Muscle of arm (tissue), 12 donors: Measurements from ENCODE around the gene RTCB. TPM values are rescaled to one million over a fixed set of nuclear protein-coding genes. Genes with fewer than 3 reads are reported as not detected.
"Not testable (repeated sequence)": the region's sequence is repeated elsewhere in the genome, so short reads cannot be mapped to it uniquely, and the experiment has no call there.

Experiments used
- DNase-seq: peaks from one replicate; pipeline ENCODE4 v3.0.0-alpha.2; 2013
- polyA plus RNA-seq, 12 donors: library from polyadenylated mRNA; unstranded; fragments of 120-200 nt; gene quantifications; one replicate each; pipeline ENCODE4 v1.2.1, GENCODE V29; 2013; ENCODE audit not compliant: insufficient read length in 12 of 12

The RTCB gene
- polyA plus RNA-seq, 12 donors: 51.5 to 69.2 (median 59.5) TPM; not detected in 1

DNA sequence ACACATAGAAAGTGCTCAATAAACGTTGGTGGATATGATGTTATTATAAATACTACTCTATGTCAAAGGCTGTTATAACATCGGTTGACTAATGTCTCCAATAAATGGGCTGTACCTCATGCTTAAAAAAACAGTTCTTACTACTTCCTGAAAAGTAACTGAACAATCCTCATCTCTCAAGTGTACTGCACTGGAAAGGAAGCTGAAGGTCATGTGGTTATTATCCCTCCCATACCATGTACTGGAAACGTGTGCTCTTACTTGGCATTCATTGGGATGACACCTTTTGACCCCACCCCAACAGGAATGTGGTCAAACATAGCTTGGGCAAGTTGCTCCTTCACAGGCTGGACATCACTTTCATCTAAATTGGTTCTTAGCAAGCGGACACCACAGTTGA lies 10.6 kb downstream of the RTCB start:
- no peak for DNase-seq

- no peak for DNase-seq
Observed at GRCh38 chr22:32396746-32397145, 15.3 kb downstream of the RTCB start.

DNA sequence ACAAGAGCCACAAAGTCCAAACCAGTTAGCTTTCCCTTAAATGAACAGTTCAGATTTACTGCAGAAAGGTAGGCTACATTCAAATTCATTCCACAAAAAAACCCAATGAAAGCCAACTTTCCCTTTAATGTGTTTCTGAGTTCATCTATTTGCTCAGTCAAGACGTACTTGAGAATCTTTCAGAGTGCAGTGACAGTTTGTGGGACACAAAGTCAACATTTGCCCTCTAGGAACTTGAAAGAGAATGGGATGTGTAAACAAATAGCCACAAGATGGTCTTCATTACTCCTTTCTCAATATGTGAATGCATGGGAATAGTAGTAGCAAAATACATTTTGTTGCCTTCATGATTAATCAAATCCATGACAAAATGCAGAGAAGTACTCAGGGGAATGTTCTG lies 15.8 kb downstream of the RTCB start:
- no peak for DNase-seq

DNA sequence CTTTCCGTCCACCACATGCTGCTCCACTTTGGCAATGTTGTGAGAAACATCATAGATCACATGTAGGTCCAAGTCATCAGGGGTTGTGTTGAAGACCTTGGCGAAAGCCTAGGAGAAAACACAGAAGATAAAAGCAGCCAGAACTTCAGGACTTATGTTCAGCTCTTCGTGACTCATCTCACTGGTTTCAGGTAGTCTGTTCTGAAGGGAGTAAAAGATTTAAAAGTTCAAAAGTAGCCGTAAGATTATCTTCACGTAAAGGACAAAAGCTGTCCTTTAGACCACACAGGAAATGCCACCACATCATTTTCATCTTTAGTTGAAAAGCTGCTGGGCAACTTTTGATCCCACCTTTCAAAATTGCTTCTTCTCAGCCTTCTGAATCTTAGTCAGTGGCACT lies 16.9 kb downstream of the RTCB start:
- no peak for DNase-seq

- peak; percentile 38 for DNase-seq
Observed at GRCh38 chr22:32389685-32390084, 22.4 kb downstream of the RTCB start.

DNA sequence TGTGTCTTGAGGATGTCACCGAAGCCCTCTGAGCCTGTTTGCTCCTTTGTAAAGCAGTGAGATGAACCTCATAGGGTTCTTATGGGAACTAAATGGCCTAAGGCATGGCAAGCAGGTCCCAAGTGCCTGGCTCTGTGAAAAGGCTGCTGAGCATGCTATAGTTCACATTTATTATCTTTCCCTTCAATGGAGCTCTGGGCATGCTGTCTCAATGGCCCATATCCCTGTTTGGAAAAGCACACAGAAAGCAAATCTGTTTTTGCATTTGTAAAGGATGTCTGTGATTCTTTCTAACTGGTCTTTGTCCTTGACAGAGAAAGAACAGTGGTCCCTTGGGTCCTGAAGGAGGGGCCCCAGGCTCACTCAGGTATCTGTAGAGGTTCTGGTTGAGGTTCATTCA lies 26.4 kb downstream of the RTCB start:
- DNase-seq: no peak

DNA sequence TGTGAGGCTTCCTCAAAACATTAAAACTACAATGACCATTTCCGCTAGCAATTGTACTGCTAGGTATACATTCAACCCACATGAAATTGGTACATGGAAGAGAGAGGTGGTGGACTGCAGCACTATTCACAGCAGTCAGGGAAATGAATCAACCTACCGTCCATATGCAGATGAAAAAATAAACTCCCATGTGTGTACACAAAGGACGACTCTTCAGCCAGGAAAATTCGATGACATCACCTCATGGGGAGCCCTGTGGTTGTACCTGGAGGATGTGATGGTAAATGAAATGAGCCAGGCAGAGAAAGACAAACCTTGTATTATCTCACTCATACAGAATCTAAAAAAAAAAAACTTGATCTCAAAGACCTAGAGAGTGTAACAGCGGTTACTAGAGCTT lies 31.1 kb downstream of the RTCB start:
- DNase-seq: no peak

GRCh38 chr22:32378707-32379272 lies 33.3 kb downstream of the RTCB start:
- DNase-seq: peak; percentile 52

DNA sequence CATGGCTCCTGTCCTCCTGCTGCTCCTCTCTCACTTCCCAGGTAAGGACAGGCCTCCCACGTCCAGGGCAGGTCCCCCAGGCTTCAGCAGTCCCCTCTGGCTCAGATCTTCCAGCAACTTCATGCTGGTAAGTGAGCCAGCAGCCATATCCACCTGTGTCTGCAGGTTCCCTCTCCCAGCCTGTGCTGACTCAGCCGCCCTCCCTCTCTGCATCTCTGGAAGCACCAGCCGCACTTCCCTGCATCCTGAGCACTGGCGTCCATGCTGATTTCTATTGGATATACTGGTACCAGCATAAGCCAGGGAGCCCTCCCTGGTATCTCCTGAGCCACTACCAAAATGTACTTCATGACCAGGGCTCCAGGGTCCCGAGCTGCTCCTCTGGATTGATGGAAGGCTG lies 35.4 kb downstream of the RTCB start:
- no peak for DNase-seq

DNA sequence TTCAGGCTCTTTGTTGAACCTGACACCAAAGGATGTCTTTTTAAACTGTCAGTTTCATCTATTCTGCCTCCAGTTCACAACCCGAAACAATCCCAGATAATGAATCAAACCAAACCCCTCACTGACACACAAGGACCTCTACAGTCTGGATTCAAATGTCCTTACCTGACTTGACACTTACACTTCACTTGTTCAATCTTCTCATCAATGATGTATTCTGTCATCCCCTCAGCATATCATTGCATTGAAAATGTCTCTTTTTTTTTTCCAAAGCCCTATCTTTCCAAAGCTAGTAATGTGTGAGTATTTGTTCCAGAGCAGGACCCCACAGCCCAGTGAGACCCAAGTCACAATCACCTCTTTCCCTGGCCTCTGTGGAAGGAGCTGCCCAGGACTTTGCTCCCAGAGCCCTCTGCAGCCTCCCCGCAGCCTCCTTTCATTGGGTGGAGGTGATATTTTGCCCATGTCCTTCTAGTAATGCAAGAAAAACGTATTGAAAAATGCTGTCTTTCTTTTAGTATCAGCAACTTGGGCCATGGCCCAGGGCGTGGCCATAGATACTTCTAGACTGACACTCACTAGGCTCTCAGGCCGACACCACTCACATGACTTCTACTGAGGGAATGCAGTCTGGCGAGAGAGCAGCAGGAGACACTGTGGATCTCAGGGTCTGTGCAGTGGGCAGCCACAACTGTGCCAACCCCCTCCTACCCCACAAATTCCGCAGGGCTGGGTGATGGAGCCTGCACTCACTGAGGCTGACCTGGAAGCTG lies 36.2 kb downstream of the RTCB start:
- DNase-seq: no peak

GRCh38 chr22:32364210-32364609 lies 47.8 kb downstream of the RTCB start:
- no peak for DNase-seq

DNA sequence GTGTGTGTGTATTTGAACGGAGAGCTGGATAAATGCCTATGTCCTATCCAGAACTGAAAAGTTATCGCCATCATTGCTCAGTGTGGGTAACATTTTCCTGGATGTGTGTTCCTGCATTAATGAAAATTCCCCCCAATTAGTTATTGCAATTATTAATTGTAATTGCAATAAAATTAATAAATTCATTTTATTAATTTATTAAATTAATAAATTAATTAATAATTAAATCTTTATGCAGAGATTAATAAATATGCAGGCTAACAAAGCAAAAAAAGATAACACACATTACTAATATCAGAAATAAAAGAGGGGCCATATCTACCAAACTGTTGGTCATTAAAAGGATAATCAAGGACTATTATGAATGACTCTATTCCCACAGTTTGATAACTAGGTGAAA lies 50.8 kb downstream of the RTCB start:
- no peak for DNase-seq

- not testable (repeated sequence) for DNase-seq
Observed at GRCh38 chr22:32360096-32360495, 52.0 kb downstream of the RTCB start.

- DNase-seq: not testable (repeated sequence)
Observed at GRCh38 chr22:32357567-32357966, 54.5 kb downstream of the RTCB start, which contains the start of gene RFPL3. Gene RFPL3 (plus strand): TSS chr22:32357867. CDS start chr22:32358072, 205 bp downstream.

DNA sequence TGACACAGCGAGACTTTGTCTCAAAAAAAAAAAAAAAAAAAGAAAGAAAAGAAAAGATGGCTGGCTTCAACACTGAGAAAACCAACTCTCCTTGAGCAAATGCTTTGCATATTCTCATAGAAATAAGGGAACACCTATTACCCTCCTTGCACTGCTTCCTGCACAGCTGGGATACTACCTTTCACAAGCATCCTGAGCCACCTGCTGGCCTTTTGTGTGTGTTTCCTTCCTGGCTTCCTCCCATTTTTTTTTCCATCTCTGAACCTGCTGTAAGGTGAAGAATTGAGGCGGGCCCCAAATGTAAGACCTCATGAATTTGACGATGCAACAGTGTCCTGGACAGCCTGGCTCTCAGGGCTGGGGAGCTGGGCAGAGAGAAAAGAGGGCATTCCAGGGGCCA lies 56.3 kb downstream of the RTCB start:
- DNase-seq: no peak

GRCh38 chr22:32354360-32355351 lies 57.4 kb downstream of the RTCB start:
- no peak for DNase-seq

DNA sequence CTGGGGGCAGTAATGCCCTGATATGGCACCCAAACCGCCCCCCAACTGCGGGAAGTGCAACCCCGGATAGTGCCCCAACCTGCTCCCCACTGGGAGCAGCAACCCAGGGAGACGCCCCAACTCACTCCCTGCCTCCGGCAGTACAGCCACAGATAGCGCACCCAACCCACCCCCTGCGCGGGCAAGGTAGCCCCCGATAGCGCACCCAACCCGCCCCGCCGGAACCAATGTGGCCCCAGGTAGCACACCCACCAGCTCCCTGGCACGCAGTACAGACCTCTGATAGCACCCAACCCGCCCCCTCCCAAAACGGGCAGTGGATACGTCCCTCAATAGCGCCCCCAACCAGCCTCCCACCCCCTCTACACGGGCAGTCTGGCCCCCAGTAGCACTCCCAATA lies 58.2 kb downstream of the RTCB start:
- DNase-seq: no peak

- DNase-seq: no peak
Observed at GRCh38 chr22:32353292-32353691, 58.8 kb downstream of the RTCB start.

GRCh38 chr22:32352681-32353080 lies 59.4 kb downstream of the RTCB start:
- no peak for DNase-seq

- not testable (repeated sequence) for DNase-seq
Observed at GRCh38 chr22:32351875-32352274, 60.2 kb downstream of the RTCB start.

- DNase-seq: no peak
Observed at GRCh38 chr22:32348031-32348611, 63.9 kb downstream of the RTCB start.

DNA sequence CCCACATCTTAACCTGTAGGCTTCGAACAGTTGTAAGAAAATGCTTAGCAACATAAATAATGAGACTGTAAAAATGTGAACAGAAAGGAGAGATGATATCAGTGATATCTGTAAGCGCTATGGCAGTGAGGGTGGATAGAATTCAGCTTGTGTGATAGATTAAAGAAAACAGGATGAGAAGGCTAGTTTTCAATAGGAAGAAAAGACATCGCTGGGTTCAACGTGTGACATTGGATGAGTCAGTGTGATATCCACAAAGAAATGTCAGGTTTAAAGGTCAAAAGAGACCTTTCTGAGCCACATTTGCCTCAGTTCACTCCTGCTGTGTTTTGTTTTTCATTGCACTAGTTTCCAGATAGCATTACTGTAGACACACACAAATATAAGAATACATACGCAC lies 68.1 kb downstream of the RTCB start:
- no peak for DNase-seq
